Measurements from ENCODE around the gene SSR1.
A peak's percentile ranks its signal among the peaks of the same experiment; 100 is the strongest.
"Not testable (repeated sequence)": the region's sequence is repeated elsewhere in the genome, so short reads cannot be mapped to it uniquely, and the experiment has no call there.

Gene SSR1

GRCh38 chr6:7312616-7313504 lies at the start of gene SSR1:
Gene SSR1 (minus strand): TSS chr6:7313199. CDS start chr6:7313120, 79 bp downstream.
- DNase-seq: peak; percentile 91

- DNase-seq: not testable (repeated sequence)
These were observed 38.9 kb upstream of the SSR1 start for GRCh38 chr6:7351916-7352315.

GRCh38 chr6:7350591-7350990 lies 37.6 kb upstream of the SSR1 start:
- DNase-seq: not testable (repeated sequence)

GRCh38 chr6:7347551-7347997 lies 34.6 kb upstream of the SSR1 start:
- DNase-seq: not testable (repeated sequence)

- not testable (repeated sequence) for DNase-seq
These were observed 31.9 kb upstream of the SSR1 start for GRCh38 chr6:7344773-7345450.

GRCh38 chr6:7343546-7344475 lies 30.8 kb upstream of the SSR1 start:
- DNase-seq: no peak

GRCh38 chr6:7341989-7342742 lies 29.2 kb upstream of the SSR1 start:
- no peak for DNase-seq

GRCh38 chr6:7341271-7341670 lies 28.3 kb upstream of the SSR1 start:
- no peak for DNase-seq

- not testable (repeated sequence) for DNase-seq
These were observed 26.2 kb upstream of the SSR1 start for GRCh38 chr6:7339007-7339732.

GRCh38 chr6:7338031-7338430 lies 25.0 kb upstream of the SSR1 start:
- DNase-seq: no peak

GRCh38 chr6:7335519-7335918 lies 22.5 kb upstream of the SSR1 start:
- no peak for DNase-seq

GRCh38 chr6:7334685-7335084 lies 21.7 kb upstream of the SSR1 start:
- no peak for DNase-seq

- no peak for DNase-seq
These were observed 19.2 kb upstream of the SSR1 start for GRCh38 chr6:7332090-7332745.

GRCh38 chr6:7331452-7331851 lies 18.5 kb upstream of the SSR1 start:
- no peak for DNase-seq

GRCh38 chr6:7328243-7328642 lies 15.2 kb upstream of the SSR1 start:
- DNase-seq: no peak

- DNase-seq: no peak
These were observed 12.8 kb upstream of the SSR1 start for GRCh38 chr6:7325750-7326149.

- DNase-seq: no peak
These were observed 11.5 kb upstream of the SSR1 start for GRCh38 chr6:7324520-7324919.

- DNase-seq: no peak
These were observed 10.1 kb upstream of the SSR1 start for GRCh38 chr6:7323074-7323473.

GRCh38 chr6:7321866-7322265 lies 8.9 kb upstream of the SSR1 start:
- DNase-seq: not testable (repeated sequence)

GRCh38 chr6:7319406-7319805 lies 6.4 kb upstream of the SSR1 start:
- not testable (repeated sequence) for DNase-seq

GRCh38 chr6:7317538-7317937 lies 4.5 kb upstream of the SSR1 start:
- DNase-seq: no peak
